ENCODE results near the gene PECR. TPM values are rescaled to one million over a fixed set of nuclear protein-coding genes. Genes with fewer than 3 reads are reported as not detected.

PECR gene
- total and polyA plus RNA-seq, 9 of the 15 experiments (the other 6 are each of a cell fraction or from before 2014, with no cell fraction given): 1.1 to 10.3 (median 8.2) TPM

DNA sequence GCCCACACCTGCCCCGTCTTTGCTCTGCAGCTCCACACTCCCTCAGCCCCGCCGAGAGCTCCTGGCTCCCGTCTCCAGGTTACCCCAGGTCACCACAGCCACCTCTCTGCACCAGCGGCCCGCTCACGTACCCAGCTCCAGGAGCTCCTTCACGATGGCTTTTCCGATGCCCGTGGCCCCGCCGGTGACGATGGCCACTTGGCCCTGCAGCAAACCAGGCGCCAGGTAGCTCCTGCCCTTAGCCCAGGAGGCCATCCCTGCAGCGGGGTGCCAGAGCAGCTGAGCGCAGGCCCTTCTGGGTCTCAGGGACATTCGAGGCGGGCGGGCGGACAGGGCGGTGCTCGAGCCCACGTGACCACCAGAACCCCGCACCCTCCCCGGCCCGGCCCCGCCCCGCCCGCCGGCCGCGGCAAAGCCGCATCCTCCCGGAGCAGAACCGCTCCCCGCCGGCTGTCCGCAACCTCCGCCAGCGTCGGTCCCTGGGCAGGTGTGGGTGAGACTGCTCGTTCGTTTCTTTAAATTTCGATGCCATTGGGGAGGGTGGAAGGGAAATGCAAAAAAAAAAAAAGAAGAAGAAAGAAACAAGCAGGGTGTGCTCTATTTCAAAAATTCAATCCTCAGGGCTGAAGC lies at the start of gene PECR, which contains the start of gene TMEM169 (continued):
- TF ChIP-seq SNIP1 (IDR thresholded peaks at IDR 0.05; ENCODE audit: low read depth) (no peak), FOXP1 (CRISPR knock-in tag; IDR thresholded peaks at IDR 0.05) (no peak), RAD51 (IDR thresholded peaks at IDR 0.05; ENCODE audit: borderline replicate concordance, low read depth) (peak; percentile 81), MTA3 (IDR thresholded peaks at IDR 0.05; ENCODE audit: borderline replicate concordance) (0 out of 2 replicates have a peak, but pooled peaks have one; percentile 51), KLF16 (IDR thresholded peaks at IDR 0.05) (peak; percentile 69), GTF2F1 (IDR thresholded peaks at IDR 0.05; ENCODE audit: low read depth, low read length) (no peak), TSC22D4 (tag; IDR thresholded peaks at IDR 0.05) (no peak), PHF21A (IDR thresholded peaks at IDR 0.05; ENCODE audit: borderline replicate concordance, low read depth) (no peak), RBBP5 (IDR thresholded peaks at IDR 0.05; ENCODE audit: borderline replicate concordance, insufficient read depth, low read length, poor library complexity, severe bottlenecking) (peak; percentile 36), ZFX (CRISPR knock-in tag; IDR thresholded peaks at IDR 0.05) (peak; percentile 77), CHCHD3 (CRISPR knock-in tag; IDR thresholded peaks at IDR 0.05) (no peak), POLR2H (tag; IDR thresholded peaks at IDR 0.05; ENCODE audit: low read depth) (peak; percentile 57), TBP (optimal IDR thresholded peaks at IDR 0.05; ENCODE audit: low read depth, low read length) (peak; percentile 38), MEF2A (IDR thresholded peaks at IDR 0.05; ENCODE audit: control insufficient read depth, low read depth, low read length) (no peak), ZNF224 (CRISPR knock-in tag; IDR thresholded peaks at IDR 0.05) (no peak), ZNF830 (CRISPR knock-in tag; IDR thresholded peaks at IDR 0.05) (no peak), BDP1 (IDR thresholded peaks at IDR 0.05; ENCODE audit: insufficient read depth, insufficient read length) (no peak)
- TF ChIP-seq, protein P1, sequence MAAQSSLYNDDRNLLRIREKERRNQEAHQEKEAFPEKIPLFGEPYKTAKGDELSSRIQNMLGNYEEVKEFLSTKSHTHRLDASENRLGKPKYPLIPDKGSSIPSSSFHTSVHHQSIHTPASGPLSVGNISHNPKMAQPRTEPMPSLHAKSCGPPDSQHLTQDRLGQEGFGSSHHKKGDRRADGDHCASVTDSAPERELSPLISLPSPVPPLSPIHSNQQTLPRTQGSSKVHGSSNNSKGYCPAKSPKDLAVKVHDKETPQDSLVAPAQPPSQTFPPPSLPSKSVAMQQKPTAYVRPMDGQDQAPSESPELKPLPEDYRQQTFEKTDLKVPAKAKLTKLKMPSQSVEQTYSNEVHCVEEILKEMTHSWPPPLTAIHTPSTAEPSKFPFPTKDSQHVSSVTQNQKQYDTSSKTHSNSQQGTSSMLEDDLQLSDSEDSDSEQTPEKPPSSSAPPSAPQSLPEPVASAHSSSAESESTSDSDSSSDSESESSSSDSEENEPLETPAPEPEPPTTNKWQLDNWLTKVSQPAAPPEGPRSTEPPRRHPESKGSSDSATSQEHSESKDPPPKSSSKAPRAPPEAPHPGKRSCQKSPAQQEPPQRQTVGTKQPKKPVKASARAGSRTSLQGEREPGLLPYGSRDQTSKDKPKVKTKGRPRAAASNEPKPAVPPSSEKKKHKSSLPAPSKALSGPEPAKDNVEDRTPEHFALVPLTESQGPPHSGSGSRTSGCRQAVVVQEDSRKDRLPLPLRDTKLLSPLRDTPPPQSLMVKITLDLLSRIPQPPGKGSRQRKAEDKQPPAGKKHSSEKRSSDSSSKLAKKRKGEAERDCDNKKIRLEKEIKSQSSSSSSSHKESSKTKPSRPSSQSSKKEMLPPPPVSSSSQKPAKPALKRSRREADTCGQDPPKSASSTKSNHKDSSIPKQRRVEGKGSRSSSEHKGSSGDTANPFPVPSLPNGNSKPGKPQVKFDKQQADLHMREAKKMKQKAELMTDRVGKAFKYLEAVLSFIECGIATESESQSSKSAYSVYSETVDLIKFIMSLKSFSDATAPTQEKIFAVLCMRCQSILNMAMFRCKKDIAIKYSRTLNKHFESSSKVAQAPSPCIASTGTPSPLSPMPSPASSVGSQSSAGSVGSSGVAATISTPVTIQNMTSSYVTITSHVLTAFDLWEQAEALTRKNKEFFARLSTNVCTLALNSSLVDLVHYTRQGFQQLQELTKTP (IDR thresholded peaks at IDR 0.05; ENCODE audit: low read depth in 1 of 2, partially characterized antibody in 2 of 2): no peak
- TF ChIP-seq, protein P2, sequence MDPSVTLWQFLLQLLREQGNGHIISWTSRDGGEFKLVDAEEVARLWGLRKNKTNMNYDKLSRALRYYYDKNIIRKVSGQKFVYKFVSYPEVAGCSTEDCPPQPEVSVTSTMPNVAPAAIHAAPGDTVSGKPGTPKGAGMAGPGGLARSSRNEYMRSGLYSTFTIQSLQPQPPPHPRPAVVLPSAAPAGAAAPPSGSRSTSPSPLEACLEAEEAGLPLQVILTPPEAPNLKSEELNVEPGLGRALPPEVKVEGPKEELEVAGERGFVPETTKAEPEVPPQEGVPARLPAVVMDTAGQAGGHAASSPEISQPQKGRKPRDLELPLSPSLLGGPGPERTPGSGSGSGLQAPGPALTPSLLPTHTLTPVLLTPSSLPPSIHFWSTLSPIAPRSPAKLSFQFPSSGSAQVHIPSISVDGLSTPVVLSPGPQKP (CRISPR knock-in tag; IDR thresholded peaks at IDR 0.05): no peak
- TF ChIP-seq, protein P3, sequence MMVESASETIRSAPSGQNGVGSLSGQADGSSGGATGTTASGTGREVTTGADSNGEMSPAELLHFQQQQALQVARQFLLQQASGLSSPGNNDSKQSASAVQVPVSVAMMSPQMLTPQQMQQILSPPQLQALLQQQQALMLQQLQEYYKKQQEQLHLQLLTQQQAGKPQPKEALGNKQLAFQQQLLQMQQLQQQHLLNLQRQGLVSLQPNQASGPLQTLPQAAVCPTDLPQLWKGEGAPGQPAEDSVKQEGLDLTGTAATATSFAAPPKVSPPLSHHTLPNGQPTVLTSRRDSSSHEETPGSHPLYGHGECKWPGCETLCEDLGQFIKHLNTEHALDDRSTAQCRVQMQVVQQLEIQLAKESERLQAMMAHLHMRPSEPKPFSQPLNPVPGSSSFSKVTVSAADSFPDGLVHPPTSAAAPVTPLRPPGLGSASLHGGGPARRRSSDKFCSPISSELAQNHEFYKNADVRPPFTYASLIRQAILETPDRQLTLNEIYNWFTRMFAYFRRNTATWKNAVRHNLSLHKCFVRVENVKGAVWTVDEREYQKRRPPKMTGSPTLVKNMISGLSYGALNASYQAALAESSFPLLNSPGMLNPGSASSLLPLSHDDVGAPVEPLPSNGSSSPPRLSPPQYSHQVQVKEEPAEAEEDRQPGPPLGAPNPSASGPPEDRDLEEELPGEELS (CRISPR knock-in tag; IDR thresholded peaks at IDR 0.05; ENCODE audit: borderline replicate concordance): no peak
- TF ChIP-seq, protein P4, sequence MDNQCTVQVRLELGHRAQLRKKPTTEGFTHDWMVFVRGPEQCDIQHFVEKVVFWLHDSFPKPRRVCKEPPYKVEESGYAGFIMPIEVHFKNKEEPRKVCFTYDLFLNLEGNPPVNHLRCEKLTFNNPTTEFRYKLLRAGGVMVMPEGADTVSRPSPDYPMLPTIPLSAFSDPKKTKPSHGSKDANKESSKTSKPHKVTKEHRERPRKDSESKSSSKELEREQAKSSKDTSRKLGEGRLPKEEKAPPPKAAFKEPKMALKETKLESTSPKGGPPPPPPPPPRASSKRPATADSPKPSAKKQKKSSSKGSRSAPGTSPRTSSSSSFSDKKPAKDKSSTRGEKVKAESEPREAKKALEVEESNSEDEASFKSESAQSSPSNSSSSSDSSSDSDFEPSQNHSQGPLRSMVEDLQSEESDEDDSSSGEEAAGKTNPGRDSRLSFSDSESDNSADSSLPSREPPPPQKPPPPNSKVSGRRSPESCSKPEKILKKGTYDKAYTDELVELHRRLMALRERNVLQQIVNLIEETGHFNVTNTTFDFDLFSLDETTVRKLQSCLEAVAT (IDR thresholded peaks at IDR 0.05): no peak
